HepG2 (cell line): Measurements from ENCODE around the gene RHOV. TPM values are rescaled to one million over a fixed set of nuclear protein-coding genes. Genes with fewer than 3 reads are reported as not detected.

Experiments used
- BRCA1 ChIP-seq: sonication (generic); formaldehyde crosslinking; IDR thresholded peaks from 2 replicates; pipeline ENCODE4 v1.4.0; 2020; ENCODE audit warnings: missing genetic modification reagents
- BRD4 ChIP-seq: sonication (generic); formaldehyde crosslinking; IDR thresholded peaks from 2 replicates; pipeline ENCODE4 v1.4.0; 2020; ENCODE audit warnings: missing genetic modification reagents
- DNMT3B ChIP-seq: conservative IDR thresholded peaks from 2 replicates; pipeline ENCODE4 v1.6.1; 2016; ENCODE audit warnings: missing biosample characterization, control low read depth
- ETS1 ChIP-seq: sonication (generic); formaldehyde crosslinking; IDR thresholded peaks from 2 replicates; pipeline ENCODE4 v1.4.0; 2020; ENCODE audit warnings: missing genetic modification reagents
- GATA4 ChIP-seq: sonication (generic); IDR thresholded peaks from 2 replicates; pipeline ENCODE4 v1.6.1; 2016; ENCODE audit warnings: antibody characterized with exemption, low read depth, borderline replicate concordance
- HINFP ChIP-seq: sonication (generic); formaldehyde crosslinking; IDR thresholded peaks from 2 replicates; pipeline ENCODE4 v1.4.0; 2020; ENCODE audit warnings: low read depth, mild to moderate bottlenecking, missing genetic modification reagents
- HNRNPH1 ChIP-seq: fragments of 200-400 bp; formaldehyde crosslinking; optimal IDR thresholded peaks from 2 replicates; pipeline ENCODE3; 2017; ENCODE audit warnings: mild to moderate bottlenecking, low read depth, low read length
- LCORL ChIP-seq, 2 experiments: fragments of 450-650 bp in 1 of 2; sonication (generic) in 1 of 2; formaldehyde crosslinking in 1 of 2; IDR thresholded peaks; 2 replicates each; pipeline versions ENCODE4 v1.5.0 to v1.6.1; 2017 to 2020; ENCODE audit warnings: antibody characterized with exemption in 1 of 2, missing genetic modification reagents in 1 of 2
- PITX1 ChIP-seq: sonication (generic); formaldehyde crosslinking; IDR thresholded peaks from 2 replicates; pipeline ENCODE4 v1.5.1; 2020; ENCODE audit warnings: mild to moderate bottlenecking, missing genetic modification reagents
- RBM22 ChIP-seq: fragments of 200-400 bp; formaldehyde crosslinking; optimal IDR thresholded peaks from 2 replicates; pipeline ENCODE3; 2017; ENCODE audit warnings: mild to moderate bottlenecking, low read length, moderate library complexity
- RELA ChIP-seq: sonication (generic); formaldehyde crosslinking; IDR thresholded peaks from 2 replicates; pipeline ENCODE4 v1.4.0; 2020; ENCODE audit warnings: missing genetic modification reagents
- ZFP41 ChIP-seq: sonication (generic); formaldehyde crosslinking; IDR thresholded peaks from 2 replicates; pipeline ENCODE4 v1.4.0; 2020; ENCODE audit warnings: mild to moderate bottlenecking, missing genetic modification reagents, borderline replicate concordance
- ZFX ChIP-seq: sonication (generic); formaldehyde crosslinking; IDR thresholded peaks from 2 replicates; pipeline ENCODE4 v1.4.0; 2020; ENCODE audit warnings: mild to moderate bottlenecking, low read depth, missing genetic modification reagents, moderate library complexity
- ZNF10 ChIP-seq: sonication (generic); formaldehyde crosslinking; IDR thresholded peaks from 2 replicates; pipeline ENCODE4 v1.4.0; 2020; ENCODE audit warnings: mild to moderate bottlenecking, low read depth, missing genetic modification reagents, borderline replicate concordance
- ZNF24 ChIP-seq: fragments of 450-650 bp; IDR thresholded peaks from 2 replicates; pipeline ENCODE4 v1.6.1; 2017; ENCODE audit warnings: antibody characterized with exemption, mild to moderate bottlenecking
- ZNF281 ChIP-seq: sonication (generic); formaldehyde crosslinking; IDR thresholded peaks from 2 replicates; pipeline ENCODE4 v1.4.0; 2020; ENCODE audit warnings: missing genetic modification reagents, borderline replicate concordance
- ZNF337 ChIP-seq: sonication (generic); formaldehyde crosslinking; IDR thresholded peaks from 2 replicates; pipeline ENCODE4 v1.5.1; 2020; ENCODE audit warnings: missing genetic modification reagents, low read depth, mild to moderate bottlenecking, borderline replicate concordance
- ZNF512B ChIP-seq: sonication (generic); formaldehyde crosslinking; IDR thresholded peaks from 2 replicates; pipeline ENCODE4 v1.5.1; 2020; ENCODE audit warnings: missing genetic modification reagents, mild to moderate bottlenecking, borderline replicate concordance
- ZNF557 ChIP-seq: sonication (generic); formaldehyde crosslinking; IDR thresholded peaks from 2 replicates; pipeline ENCODE4 v1.4.0; 2020; ENCODE audit warnings: missing genetic modification reagents
- ZSCAN21 ChIP-seq: sonication (generic); formaldehyde crosslinking; IDR thresholded peaks from 2 replicates; pipeline ENCODE4 v1.8.0; 2022; ENCODE audit warnings: mild to moderate bottlenecking, missing genetic modification reagents, moderate library complexity, borderline replicate concordance
- polyA plus RNA-seq, 8 experiments: library from polyadenylated mRNA; depleted of rRNA in 3 of 8; stranded (reverse) in 7 of 8; unstranded in 1 of 8; fragments of >200 nt; fragmentation: Illumina TruSeq in 4 of 8; extraction: Trizol in 4 of 8; gene quantifications; 2 replicates each; pipeline versions ENCODE4 v1.2.1 to v1.2.3, GENCODE V29; 2011 to 2016; ENCODE audit warnings: low read depth in 4 of 8, missing spikeins in 1 of 8, mixed read lengths in 1 of 8; ENCODE audit not compliant: insufficient read depth in 1 of 8
- total RNA-seq, 5 experiments: library from RNA; depleted of rRNA; stranded (reverse); fragments of >200 nt; fragmentation: Illumina TruSeq; extraction: Trizol; gene quantifications; 2 replicates each; pipeline ENCODE4 v1.2.3, GENCODE V29; 2016; ENCODE audit warnings: low read depth in 1 of 5

Gene RHOV
- total and polyA plus RNA-seq, 2 of the 13 experiments (the other 11 are each of a cell fraction or from before 2014, with no cell fraction given): 0.17 to 0.18 TPM

- TF ChIP-seq ZNF281 (CRISPR knock-in tag) (no peak), ZFX (CRISPR knock-in tag) (peak; percentile 41; the same call in 1 of the 2 replicates), RBM22 (no peak), PITX1 (peak; percentile 15; the same call in 1 of the 2 replicates), HINFP (CRISPR knock-in tag) (no peak), LCORL (IDR thresholded peaks at IDR 0.05) (no peak), LCORL (CRISPR knock-in tag; IDR thresholded peaks at IDR 0.05) (no peak), ZNF512B (CRISPR knock-in tag) (no peak), GATA4 (no peak), ZNF10 (CRISPR knock-in tag) (no peak), BRD4 (CRISPR knock-in tag) (no peak), ZNF337 (no peak), ZNF24 (peak; percentile 88), ZSCAN21 (CRISPR knock-in tag) (no peak), BRCA1 (CRISPR knock-in tag) (0 out of 2 replicates have a peak, but pooled peaks have one; percentile 54), RELA (CRISPR knock-in tag) (no peak), HNRNPH1 (no peak), ETS1 (no peak), DNMT3B (CRISPR knock-in tag) (no peak), ZFP41 (CRISPR knock-in tag) (no peak), ZNF557 (CRISPR knock-in tag) (0 out of 2 replicates have a peak, but pooled peaks have one; percentile 47)
Measured at GRCh38 chr15:40857601-40858341, 16.3 kb downstream of the RHOV start (continued).
